Pons (tissue), 1 donor: ENCODE measurements around the gene CENPH.
"Not testable (repeated sequence)": the region's sequence is repeated elsewhere in the genome, so short reads cannot be mapped to it uniquely, and the experiment has no call there.

Experiments
- DNase-seq: peaks from one replicate; pipeline ENCODE4 v3.0.0-alpha.2; 2016; ENCODE audit warnings: low spot score

The CENPH gene

GRCh38 chr5:69250593-69250992 is 61.2 kb downstream of the CENPH start:
- no peak for DNase-seq

DNA sequence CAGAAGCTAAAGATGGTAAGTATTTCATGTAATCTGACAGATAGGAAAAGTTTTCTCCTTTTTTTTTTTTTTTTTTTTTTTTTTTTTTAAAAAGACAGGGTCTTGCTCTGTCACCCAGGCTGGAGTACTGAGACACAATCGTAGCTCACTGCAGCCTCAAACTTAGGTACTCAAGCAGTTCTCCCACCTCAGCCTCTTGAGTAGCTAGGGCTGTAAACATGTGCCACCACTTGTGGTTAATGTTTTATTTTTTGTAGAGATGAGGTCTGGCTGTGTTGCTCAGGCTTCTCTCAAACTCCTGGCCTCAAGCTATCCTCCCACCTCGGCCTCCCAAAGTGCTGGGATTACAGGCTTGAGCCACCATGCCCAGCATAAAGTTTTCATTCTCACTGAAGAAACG is 63.1 kb downstream of the CENPH start:
- DNase-seq = no peak

DNA sequence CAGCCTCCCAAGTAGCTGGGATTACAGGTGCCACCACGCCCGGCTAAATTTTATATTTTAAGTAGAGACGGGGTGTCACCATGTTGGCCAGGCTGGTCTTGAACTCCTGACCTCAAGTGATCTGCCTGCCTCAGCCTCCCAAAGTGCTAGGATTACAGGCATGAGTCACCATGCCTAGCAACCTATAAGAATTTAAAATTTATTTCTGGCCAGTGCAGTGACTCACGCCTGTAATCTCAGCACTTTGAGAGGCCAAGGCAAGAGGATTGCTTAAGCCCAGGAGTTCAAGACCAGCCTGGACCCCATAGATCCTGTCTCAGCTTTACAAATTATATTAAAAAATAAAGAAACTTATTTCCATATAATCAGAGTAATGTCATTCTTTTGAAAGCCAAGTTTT is 66.6 kb downstream of the CENPH start:
- not testable (repeated sequence) for DNase-seq

- no peak for DNase-seq
These were observed 68.2 kb downstream of the CENPH start for GRCh38 chr5:69257577-69257976.
